Kidney glomerular epithelial cell (primary cell): ENCODE measurements around the gene HECTD2.
A peak's percentile ranks its signal among the peaks of the same experiment; 100 is the strongest.
"Not testable (repeated sequence)": the region's sequence is repeated elsewhere in the genome, so short reads cannot be mapped to it uniquely, and the experiment has no call there.

ENCODE experiments used
- DNase-seq: peaks from one replicate; lab custom pipeline; 2025; lab: John Stamatoyannopoulos, UW

Gene HECTD2, protein sequence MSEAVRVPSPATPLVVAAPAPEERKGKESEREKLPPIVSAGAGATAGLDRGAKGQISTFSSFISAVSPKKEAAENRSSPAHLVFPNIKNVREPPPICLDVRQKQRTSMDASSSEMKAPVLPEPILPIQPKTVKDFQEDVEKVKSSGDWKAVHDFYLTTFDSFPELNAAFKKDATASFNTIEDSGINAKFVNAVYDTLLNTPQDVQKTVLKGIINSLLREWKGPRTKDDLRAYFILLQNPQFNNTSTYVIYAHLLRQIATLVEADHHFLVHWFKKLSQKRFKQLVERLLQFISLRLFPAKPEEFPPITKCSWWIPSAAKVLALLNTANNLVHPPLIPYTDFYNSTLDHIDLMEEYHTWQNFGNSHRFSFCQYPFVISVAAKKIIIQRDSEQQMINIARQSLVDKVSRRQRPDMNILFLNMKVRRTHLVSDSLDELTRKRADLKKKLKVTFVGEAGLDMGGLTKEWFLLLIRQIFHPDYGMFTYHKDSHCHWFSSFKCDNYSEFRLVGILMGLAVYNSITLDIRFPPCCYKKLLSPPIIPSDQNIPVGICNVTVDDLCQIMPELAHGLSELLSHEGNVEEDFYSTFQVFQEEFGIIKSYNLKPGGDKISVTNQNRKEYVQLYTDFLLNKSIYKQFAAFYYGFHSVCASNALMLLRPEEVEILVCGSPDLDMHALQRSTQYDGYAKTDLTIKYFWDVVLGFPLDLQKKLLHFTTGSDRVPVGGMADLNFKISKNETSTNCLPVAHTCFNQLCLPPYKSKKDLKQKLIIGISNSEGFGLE

DNA sequence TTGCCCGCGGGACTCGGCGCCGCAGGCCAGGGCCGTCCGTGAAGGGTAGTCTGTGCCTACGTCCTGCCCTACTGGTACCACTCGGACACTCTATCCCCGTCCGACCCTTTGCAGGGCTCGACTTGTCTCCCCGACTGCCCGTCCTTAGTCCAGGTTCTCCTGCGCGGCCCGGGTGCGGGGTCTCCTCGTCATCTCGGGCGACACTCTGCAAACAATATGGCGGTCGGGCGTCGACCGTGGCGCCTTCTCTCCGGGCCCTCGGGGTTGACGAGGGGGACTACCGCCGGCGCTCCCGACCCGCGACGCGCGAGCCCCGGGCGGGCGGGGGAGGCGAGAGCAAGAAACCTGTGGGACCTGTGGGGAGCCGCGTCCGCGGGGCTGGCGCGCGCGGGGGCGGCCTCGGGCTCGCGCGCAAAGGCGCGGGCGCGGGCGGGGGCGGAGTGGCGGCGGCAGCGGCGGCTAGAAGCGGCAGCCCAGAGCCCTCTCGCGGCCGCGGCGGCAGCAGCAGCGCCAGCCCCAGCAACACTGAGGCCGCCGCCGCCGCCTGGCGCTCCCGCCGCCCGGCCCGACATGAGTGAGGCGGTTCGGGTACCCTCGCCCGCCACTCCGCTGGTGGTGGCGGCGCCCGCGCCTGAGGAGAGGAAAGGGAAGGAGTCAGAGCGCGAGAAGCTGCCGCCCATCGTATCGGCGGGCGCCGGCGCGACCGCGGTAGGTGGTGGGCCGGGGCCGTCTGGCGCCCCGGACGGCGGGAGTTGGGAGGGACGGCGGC lies at the start of gene HECTD2:
HECTD2 (plus strand) TSS at position 476 of the 769 bp plus-strand sequence; CDS start at position 571, 95 bp downstream.
- DNase-seq: peak; percentile 61

DNA sequence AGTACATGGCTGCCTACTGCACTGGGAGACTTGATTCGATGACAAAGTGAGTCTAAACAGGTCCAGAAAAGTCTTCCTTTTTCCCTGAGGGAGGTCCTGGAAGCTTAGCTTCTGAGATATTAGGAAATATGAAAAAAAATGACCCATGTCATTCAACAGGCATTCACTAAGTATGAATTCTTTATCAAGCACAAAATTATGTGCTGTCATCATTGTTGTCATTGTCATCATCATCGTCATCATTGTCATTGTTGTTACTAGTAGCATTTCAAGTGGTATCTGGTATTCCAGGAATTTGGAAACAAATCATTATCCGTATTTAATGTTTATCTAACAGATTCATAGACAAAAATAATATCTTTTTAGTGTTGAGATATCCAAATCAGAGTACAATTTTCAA lies 49.7 kb upstream of the HECTD2 start:
- no peak for DNase-seq

DNA sequence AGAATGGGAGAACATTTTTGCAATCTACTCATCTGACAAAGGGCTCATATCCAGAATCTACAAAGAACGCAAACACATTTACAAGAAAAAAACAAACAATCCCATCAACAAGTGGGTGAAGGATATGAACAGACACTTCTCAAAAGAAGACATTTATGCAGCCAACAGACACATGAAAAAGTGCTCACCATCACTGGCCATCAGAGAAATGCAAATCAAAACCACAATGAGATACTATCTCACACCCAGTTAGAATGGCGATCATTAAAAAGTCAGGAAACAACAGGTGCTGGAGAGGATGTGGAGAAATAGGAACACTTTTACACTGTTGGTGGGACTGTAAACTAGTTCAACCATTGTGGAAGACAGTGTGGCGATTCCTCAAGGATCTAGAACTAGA lies 44.6 kb upstream of the HECTD2 start:
- DNase-seq: not testable (repeated sequence)

DNA sequence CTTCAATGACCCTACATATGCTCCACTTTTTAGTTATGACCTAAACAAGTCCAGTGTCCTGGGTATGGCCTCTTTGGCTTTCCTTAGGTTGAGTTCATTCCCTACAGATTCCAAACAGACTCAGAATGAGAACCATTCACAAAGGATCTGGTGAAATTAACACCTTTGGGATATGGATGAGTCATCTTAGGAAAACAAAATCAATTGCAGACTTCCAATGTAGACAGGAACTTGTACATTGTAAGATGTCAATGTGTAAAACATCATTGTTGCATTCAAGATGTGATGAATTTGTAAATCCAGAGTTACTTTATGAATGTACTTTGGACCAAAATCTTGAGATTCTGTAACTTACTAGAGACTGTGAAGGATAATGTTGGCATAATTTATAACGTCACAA lies 43.4 kb upstream of the HECTD2 start:
- DNase-seq: no peak

DNA sequence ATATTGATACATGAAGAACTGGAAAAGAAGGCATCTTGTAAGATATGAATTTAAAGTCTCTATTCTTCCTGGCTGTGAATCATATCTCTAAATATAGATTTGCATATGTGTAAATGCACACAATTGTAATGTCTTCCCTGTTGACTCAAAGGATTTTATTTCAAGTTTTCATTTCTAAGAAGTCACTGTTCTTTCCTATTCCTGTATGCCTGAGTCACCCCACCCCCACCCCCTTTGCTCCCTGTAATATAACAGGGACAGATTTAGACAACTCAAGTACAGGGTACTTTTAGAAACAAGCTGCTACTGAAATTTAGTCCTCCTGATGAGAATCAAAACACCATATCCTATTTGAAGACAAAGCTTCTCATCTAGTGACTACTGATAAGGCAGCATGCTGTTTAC lies 43.0 kb upstream of the HECTD2 start:
- DNase-seq: no peak

DNA sequence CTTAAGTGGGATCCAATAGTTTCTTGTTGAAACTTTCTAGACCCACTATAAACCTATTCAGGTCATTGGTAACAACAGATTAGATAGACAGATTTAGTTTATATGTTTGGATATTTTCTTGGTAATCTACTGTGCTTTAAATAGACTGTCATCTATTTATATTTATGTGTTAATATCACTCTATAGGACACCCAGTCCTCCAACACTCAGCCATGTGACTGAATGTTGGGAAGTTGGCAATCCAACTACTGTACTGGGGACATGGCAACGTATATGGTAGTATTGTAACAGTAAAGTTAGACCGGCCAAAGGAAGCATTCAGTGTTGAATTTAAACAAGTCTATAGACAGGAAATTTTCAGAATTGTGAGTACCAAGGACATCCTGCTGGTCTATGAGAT lies 42.6 kb upstream of the HECTD2 start:
- no peak for DNase-seq

DNA sequence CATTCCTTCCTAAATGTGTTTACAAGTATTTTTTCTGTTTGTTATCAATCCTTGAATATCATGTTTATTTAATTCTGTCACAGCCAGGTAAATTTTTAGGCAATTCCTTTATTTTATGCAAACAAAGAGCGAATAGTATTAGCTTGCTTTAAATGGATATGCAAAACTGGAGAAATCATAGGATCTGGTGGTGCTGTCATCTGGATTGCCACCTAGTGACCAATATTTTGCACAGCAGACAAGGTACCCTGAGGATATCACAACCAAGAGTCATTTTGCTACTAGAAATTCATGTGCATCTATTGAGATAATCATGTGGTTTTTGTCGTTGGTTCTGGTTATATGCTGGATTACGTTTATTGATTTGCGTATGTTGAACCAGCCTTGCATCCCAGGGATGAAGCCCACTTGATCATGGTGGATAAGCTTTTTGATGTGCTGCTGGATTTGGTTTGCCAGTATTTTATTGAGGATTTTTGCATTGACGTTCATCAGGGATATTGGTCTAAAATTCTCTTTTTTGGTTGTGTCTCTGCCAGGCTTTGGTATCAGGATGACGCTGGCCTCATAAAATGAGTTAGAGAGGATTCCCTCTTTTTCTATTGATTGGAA lies 40.1 kb upstream of the HECTD2 start:
- DNase-seq: peak; percentile 23

DNA sequence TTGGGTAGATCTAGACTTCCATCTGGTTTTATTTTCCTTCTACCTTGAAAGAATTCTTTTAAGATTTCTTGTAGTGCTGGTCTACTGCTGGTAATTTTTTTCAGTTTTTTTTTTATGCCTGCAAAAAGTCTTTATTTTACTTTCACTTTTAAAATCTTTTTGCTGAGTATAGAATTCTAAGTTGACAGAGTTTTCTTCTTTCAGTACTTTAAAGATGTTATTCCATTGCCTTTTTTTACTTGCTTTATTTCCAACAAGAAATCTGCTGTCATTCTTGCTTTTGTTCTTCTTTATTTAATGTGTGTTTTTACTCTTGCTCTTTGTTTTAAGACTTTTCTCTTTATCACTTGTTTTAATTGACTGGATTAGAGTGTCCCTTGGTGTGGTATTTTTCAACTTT lies 36.1 kb upstream of the HECTD2 start:
- no peak for DNase-seq

DNA sequence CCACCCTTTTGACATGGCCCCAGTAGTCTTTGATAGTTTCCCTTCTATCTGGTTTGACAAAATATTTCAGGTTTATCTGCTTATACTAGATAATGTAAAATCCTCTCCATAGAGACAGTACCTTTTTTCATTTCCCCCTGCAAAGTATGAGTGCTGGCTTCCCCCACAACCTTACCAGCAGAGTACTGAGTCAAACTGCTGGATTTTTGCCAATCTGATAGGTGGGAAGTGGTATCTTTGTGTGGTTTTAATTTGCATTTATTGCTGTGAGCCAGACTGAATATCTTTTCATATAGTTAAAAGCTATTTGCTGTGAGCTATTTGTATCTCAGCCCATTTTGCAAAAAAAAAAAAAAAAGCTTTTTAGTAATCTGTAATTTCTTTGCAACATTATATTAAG lies 32.1 kb upstream of the HECTD2 start:
- no peak for DNase-seq

DNA sequence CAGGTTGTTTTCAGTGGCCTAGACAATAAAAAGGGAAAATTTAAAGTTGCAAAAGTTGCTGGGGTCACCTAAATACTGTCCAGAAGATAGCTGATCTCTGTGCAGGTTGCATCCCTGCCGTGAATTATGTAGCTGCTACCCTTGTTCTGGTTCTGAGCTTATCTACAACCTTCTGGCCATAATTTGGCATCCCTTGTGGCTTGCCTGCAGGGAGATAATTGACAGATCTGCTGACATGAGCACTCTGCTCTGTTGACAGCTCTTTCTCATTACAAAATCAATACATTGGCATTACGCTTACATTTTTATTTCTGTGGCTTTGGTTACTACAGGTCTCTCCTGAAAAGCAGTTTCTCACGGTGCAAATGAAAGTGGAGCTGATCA lies 29.3 kb upstream of the HECTD2 start:
- DNase-seq: no peak

DNA sequence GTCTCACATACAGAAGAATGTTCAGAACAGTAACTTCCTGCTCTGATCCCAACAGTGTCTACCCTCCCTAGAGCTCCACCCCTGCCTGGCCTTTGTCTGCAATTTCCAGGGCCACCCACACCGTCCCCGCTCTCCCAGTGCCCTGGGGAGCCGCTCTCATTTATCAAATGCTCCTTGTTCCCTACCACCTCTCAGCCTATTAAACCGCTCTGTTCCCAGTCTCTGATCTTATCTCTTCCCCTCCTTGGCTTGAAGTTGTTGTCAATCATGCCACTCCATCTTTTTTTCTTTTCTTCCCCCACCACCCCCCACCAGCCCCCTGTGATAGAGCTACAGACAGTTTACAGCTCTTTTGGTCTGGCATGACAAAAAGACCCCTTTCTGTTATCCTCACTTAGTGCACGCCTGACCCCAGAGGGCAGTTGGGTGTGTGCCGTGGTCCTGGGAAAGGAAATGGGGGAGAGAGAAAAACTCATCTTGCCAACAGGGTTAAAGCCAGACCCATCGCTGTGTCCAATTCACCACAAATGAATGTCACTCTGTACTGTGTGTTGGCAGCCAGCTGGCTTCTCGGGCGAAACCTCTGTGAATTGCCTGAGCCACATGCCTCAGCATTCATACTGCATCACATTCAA lies 28.8 kb upstream of the HECTD2 start:
- no peak for DNase-seq

DNA sequence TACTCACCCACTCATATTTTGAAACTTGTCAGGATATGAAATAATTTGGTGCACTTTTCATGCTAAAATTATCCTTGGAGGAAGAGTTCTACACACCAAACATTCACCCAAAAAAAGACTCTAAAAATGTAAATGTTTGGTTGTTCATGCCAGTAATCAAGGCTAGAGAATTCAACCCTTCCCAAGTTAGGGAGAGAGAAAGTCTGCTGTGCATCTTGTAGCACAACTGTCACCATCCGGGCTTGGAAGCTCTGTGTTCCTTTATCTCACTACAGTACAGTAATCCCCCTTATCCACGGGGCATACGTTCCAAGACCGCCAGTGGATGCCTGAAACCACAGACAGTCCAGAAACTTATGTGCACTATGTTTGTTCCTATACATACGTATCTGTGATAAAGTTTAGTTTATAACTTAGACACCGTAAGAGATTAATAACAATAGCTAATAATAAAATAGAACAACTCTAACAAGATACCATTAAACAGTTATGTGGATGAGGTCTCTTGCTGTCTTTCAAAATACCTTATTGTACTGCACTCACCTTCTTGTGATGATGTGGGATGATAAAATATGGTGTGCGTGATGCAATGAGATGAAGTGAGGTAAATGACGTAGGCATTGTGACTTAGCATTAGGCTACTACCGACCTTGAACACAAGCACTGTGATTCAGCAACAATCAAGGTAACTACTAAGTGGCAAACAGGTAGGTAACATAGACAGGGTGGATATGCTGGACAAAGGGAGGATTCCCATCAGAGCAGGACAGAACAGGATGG lies 24.6 kb upstream of the HECTD2 start:
- DNase-seq: no peak

DNA sequence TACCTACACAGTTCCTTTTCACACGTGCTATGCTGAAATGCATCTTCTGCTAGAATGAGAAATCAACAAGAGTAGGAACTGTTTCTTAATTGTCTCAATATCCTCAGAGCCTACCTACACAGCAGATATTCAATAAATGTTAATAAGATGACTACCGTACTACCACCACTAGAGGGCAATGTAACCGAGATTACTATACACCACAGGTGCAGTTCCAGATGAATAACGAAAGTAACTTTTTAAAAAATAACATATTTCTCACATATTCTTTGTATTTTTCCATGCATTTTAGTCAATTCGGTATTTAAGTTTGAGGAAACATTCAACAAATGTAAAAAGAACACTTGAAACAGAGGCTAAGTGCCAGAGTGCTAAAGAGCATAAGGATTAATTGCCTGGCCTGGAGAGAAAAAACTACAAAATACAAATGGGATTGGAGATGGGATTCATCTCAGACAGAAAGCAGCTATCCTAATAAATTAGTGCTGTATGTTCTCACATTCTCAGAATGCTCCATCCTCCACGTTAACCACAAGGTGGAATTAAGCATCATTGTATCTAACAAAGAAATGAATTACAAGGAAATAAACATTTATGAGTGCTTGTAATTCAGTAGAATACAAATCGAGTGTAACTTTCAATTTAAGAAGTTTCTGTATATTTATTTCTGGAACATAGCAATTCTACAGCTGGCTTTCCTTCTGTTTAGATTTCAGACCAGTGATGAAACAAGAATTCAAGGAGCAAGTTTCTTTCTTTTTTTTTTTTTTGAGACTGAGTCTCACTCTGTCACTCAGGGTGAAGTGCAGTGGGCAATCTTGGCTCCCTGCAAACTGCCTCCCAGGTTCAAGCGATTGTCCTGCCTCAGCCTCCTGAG lies 20.3 kb upstream of the HECTD2 start:
- DNase-seq: peak; percentile 60

DNA sequence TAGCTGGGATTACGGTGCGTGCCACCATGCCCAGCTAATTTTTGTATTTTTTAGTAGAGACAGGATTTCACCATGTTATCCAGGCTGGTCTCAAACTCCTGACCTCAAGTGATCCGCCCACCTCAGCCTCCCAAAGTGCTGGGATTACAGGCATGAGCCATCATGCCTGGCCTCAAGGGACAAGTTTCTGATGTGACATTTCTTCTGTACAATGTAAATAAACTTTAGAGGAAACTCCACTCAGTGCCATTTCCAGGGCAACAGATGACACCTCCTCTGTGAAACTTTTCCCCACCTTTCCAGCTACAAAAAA lies 19.7 kb upstream of the HECTD2 start:
- DNase-seq: not testable (repeated sequence)

DNA sequence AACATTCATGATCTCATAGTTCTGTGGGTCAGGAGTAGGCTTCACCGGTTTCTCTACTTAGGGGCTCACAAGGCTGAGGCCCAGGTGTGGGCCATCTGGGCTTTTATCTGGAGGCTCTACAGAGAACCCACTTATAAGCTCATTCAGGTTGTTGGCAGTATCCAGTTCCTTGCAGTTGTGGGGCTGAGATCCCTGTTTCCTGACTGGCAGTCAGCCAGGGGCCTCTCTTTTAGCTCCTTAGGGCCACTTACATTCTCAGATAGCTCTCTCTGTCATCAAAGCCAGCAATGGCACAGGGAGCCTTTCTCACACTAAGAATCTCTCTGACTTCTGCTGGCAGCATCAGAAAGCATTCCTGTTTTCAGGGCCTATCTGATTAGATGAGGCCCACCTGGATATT lies 18.2 kb upstream of the HECTD2 start:
- no peak for DNase-seq

DNA sequence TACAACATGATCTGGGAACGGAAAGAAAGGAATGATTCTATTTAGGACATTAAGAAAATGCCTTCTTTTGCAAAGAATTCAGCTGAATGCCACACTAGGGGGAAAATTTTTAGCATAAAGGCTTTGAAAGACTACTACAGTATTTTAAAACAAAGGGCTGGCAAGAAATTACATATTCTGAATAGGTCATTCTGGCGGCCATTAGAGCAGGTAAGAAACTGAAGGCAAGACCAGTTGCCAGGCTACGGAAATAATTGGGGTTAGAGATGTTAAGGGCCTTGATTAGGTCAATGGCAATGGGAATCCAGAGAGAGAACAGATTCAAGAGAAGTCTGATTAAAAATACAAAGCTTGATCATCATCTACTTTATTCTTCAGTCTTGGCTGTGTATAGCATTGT lies 3.8 kb upstream of the HECTD2 start:
- no peak for DNase-seq

DNA sequence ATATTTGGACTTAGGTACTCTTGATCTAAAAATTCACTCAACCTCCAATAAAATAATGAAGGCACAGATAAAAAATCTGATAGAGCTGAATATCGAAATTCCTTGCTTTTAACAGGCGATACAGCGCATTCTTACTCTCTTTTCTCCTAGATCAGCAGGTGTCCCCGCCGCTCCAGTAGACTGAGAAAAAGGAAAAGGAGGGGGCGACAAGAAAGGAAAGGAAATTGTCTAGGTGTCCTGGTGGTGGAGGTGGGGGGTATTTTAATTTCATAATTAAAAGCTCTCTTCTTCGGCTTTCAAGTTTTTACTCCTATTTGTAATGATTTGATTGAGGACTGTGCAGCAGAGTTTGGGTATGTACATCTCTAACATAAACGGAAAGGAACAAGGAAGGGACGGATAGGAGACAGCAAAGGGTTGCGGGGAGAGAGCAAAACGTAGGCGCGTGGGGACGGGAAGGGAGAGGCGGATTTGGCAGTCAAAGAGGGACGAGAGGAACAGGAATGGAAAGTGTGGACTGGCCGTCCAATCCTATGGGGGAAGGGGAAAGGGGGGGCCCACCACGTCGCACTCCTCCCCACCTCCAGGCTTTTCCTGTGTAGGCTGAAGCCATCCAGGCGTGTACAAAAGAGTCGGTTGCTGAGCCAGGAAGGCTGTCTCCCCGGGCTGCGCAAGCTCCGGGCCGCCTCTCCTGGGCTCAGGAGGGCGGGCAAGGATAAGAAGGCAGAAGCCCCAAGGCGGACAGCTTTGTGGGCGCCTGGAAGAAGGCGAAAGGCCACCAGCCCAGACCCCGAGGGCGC lies 875 bp upstream of the HECTD2 start:
- DNase-seq: peak; percentile 82

DNA sequence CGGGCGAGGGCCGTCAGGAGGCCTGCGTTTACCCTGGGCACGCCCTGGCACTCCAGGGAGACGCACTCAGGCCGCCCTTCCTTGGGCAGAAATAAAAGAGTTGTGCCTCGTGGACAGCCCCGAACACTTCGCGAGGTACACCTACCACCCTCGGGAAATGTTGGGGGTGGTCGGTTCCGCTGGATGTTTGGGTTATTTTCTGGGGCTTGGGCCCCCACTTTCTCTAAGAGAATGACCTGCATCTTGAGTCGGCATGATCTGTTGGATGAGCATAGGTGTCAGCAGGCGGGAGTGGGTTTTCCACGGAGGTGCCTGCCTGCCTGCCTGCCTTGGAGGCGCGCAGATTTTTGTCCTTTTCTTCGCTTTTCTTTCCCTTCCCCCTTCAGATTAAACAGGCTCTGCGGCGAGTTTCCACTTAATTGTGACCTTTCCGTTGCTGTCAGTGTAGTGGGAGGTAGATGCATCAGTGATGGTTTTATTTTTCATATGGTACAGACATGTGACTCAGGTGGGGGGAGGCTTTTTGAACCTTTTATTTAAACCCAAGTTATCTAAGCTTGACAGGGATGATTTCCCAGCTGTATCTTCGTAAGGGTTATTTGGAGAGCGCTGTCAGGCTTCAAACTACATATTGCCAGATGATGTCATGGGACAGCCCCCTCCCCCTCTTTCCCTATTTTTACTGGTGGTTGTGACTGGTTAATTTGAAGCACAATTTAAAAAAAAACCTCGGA lies 661 bp downstream of the HECTD2 start:
- peak; percentile 56 for DNase-seq

DNA sequence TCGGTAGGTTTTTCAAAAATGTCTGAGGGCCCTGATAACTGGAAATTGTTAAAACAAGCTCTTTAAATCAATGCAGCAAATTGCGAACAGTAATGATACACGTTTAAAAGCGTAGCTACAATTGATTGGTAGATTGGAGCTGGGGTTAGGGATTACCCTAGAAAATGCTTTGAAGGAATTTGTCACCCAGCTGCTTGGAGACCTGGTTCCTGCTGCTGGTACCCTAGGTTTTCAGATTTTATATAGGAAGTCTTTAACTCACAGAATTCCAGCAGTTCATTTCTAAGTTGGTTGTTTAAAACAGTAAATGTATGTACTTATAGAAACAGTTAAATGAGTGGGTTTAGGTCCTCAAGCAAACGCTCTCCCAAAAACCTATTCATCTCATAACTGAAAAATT lies 1.5 kb downstream of the HECTD2 start:
- no peak for DNase-seq
